Transverse colon (tissue), 4 donors: ENCODE data around the gene KCNC2.

Experiments
- POLR2A ChIP-seq: fragments of 450-650 bp; IDR thresholded peaks from one replicate; pipeline ENCODE4 v1.6.1; 2016; ENCODE audit warnings: antibody characterized with exemption, mild to moderate bottlenecking, moderate library complexity
- POLR2AphosphoS5 ChIP-seq, 3 donors: sonication (generic); formaldehyde crosslinking; IDR thresholded peaks; one replicate each; pipeline ENCODE4 v1.6.1; 2016; ENCODE audit warnings: antibody characterized with exemption in 3 of 3
- TF ChIP-seq, protein P1 (sequence below), 5 experiments: fragments of 200-600 bp in 3 of 5; fragments of 450-650 bp in 2 of 5; sonication (generic) in 3 of 5; IDR thresholded peaks; 1 replicate in 2 of 5; 2 replicates in 3 of 5; pipeline ENCODE4 v1.5.1; 2016 to 2017; ENCODE audit warnings: antibody characterized with exemption in 5 of 5, inconsistent platforms in 3 of 5, mild to moderate bottlenecking in 2 of 5, moderate library complexity in 1 of 5

DNA sequence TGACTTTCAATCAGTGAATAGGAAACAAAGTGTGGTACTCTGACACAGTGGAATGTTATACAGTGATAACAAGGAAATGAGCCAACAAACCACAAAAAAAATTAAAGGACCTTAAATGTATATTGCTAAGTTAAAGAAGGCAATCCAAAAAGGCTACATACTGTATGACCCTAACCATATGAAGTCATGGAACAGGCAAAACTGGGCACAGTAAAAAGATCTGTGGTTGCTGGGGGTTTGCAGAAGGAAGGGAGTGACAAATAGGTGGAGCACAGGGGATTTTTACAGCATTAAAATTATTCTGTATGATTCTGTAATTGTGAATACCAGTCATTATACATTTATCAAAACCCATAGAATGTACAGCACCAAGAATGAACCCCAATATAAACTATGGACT, 112.6 kb downstream of the KCNC2 start:
- TF ChIP-seq, protein P1, sequence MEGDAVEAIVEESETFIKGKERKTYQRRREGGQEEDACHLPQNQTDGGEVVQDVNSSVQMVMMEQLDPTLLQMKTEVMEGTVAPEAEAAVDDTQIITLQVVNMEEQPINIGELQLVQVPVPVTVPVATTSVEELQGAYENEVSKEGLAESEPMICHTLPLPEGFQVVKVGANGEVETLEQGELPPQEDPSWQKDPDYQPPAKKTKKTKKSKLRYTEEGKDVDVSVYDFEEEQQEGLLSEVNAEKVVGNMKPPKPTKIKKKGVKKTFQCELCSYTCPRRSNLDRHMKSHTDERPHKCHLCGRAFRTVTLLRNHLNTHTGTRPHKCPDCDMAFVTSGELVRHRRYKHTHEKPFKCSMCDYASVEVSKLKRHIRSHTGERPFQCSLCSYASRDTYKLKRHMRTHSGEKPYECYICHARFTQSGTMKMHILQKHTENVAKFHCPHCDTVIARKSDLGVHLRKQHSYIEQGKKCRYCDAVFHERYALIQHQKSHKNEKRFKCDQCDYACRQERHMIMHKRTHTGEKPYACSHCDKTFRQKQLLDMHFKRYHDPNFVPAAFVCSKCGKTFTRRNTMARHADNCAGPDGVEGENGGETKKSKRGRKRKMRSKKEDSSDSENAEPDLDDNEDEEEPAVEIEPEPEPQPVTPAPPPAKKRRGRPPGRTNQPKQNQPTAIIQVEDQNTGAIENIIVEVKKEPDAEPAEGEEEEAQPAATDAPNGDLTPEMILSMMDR (IDR thresholded peaks at IDR 0.05) = no peak
- TF ChIP-seq POLR2A (no peak), POLR2AphosphoS5 (IDR thresholded peaks at IDR 0.05) (no peak)
